ENCODE data around the gene ACER1. TPM values are rescaled to one million over a fixed set of nuclear protein-coding genes. Genes with fewer than 3 reads are reported as not detected.

Gene ACER1
- total and polyA plus RNA-seq, 2 experiments from 2014 or later = not detected

DNA sequence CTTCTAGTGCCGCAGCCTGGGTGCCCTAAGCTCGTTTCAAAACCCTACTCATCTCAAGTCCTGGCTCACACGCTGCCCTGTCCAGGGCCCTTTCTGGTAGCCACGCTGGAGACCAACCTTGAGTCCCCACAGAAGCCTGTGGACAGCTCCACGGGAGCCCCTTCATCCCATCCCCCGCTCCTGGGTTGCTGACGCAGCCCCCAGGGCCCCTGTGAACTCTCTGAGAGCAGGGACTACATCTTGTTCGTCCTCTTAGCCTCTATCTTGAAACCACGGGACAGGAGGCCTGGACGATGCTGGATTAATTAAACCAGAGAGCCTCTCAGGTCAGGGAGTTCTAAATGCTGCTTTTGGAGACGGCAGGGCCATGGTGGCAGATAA lies 61.0 kb downstream of the ACER1 start (continued):
- TF ChIP-seq, protein P1, sequence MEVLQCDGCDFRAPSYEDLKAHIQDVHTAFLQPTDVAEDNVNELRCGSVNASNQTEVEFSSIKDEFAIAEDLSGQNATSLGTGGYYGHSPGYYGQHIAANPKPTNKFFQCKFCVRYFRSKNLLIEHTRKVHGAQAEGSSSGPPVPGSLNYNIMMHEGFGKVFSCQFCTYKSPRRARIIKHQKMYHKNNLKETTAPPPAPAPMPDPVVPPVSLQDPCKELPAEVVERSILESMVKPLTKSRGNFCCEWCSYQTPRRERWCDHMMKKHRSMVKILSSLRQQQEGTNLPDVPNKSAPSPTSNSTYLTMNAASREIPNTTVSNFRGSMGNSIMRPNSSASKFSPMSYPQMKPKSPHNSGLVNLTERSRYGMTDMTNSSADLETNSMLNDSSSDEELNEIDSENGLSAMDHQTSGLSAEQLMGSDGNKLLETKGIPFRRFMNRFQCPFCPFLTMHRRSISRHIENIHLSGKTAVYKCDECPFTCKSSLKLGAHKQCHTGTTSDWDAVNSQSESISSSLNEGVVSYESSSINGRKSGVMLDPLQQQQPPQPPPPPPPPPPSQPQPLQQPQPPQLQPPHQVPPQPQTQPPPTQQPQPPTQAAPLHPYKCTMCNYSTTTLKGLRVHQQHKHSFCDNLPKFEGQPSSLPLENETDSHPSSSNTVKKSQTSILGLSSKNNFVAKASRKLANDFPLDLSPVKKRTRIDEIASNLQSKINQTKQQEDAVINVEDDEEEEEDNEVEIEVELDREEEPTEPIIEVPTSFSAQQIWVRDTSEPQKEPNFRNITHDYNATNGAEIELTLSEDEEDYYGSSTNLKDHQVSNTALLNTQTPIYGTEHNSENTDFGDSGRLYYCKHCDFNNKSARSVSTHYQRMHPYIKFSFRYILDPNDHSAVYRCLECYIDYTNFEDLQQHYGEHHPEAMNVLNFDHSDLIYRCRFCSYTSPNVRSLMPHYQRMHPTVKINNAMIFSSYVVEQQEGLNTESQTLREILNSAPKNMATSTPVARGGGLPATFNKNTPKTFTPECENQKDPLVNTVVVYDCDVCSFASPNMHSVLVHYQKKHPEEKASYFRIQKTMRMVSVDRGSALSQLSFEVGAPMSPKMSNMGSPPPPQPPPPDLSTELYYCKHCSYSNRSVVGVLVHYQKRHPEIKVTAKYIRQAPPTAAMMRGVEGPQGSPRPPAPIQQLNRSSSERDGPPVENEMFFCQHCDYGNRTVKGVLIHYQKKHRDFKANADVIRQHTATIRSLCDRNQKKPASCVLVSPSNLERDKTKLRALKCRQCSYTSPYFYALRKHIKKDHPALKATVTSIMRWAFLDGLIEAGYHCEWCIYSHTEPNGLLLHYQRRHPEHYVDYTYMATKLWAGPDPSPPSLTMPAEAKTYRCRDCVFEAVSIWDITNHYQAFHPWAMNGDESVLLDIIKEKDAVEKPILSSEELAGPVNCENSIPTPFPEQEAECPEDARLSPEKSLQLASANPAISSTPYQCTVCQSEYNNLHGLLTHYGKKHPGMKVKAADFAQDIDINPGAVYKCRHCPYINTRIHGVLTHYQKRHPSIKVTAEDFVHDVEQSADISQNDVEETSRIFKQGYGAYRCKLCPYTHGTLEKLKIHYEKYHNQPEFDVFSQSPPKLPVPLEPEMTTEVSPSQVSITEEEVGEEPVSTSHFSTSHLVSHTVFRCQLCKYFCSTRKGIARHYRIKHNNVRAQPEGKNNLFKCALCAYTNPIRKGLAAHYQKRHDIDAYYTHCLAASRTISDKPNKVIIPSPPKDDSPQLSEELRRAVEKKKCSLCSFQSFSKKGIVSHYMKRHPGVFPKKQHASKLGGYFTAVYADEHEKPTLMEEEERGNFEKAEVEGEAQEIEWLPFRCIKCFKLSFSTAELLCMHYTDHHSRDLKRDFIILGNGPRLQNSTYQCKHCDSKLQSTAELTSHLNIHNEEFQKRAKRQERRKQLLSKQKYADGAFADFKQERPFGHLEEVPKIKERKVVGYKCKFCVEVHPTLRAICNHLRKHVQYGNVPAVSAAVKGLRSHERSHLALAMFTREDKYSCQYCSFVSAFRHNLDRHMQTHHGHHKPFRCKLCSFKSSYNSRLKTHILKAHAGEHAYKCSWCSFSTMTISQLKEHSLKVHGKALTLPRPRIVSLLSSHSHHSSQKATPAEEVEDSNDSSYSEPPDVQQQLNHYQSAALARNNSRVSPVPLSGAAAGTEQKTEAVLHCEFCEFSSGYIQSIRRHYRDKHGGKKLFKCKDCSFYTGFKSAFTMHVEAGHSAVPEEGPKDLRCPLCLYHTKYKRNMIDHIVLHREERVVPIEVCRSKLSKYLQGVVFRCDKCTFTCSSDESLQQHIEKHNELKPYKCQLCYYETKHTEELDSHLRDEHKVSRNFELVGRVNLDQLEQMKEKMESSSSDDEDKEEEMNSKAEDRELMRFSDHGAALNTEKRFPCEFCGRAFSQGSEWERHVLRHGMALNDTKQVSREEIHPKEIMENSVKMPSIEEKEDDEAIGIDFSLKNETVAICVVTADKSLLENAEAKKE (CRISPR knock-in tag; IDR thresholded peaks at IDR 0.05) = no peak
- TF ChIP-seq, protein P2, sequence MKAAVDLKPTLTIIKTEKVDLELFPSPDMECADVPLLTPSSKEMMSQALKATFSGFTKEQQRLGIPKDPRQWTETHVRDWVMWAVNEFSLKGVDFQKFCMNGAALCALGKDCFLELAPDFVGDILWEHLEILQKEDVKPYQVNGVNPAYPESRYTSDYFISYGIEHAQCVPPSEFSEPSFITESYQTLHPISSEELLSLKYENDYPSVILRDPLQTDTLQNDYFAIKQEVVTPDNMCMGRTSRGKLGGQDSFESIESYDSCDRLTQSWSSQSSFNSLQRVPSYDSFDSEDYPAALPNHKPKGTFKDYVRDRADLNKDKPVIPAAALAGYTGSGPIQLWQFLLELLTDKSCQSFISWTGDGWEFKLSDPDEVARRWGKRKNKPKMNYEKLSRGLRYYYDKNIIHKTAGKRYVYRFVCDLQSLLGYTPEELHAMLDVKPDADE (IDR thresholded peaks at IDR 0.05) = no peak
- TF ChIP-seq POLR2AphosphoS5 (IDR thresholded peaks at IDR 0.05; ENCODE audit: low read depth) = no peak
- no peak for TF ChIP-seq JUNB (IDR thresholded peaks at IDR 0.05; ENCODE audit: unreplicated experiment)
- no peak for TF ChIP-seq EZH2phosphoT487 (IDR thresholded peaks at IDR 0.05; ENCODE audit: unreplicated experiment)
- no peak for TF ChIP-seq NANOG (IDR thresholded peaks at IDR 0.05; ENCODE audit: borderline replicate concordance)
- no peak for TF ChIP-seq STAT1 (IDR thresholded peaks at IDR 0.05; ENCODE audit: unreplicated experiment)
- no peak for TF ChIP-seq CREB1 (CRISPR knock-in tag; IDR thresholded peaks at IDR 0.05; ENCODE audit: low read depth)
- no peak for TF ChIP-seq EZH2 (IDR thresholded peaks at IDR 0.05; ENCODE audit: low read depth, unreplicated experiment)
- TF ChIP-seq, protein P3, sequence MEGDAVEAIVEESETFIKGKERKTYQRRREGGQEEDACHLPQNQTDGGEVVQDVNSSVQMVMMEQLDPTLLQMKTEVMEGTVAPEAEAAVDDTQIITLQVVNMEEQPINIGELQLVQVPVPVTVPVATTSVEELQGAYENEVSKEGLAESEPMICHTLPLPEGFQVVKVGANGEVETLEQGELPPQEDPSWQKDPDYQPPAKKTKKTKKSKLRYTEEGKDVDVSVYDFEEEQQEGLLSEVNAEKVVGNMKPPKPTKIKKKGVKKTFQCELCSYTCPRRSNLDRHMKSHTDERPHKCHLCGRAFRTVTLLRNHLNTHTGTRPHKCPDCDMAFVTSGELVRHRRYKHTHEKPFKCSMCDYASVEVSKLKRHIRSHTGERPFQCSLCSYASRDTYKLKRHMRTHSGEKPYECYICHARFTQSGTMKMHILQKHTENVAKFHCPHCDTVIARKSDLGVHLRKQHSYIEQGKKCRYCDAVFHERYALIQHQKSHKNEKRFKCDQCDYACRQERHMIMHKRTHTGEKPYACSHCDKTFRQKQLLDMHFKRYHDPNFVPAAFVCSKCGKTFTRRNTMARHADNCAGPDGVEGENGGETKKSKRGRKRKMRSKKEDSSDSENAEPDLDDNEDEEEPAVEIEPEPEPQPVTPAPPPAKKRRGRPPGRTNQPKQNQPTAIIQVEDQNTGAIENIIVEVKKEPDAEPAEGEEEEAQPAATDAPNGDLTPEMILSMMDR (conservative IDR thresholded peaks at IDR 0.05; ENCODE audit: low read depth in 2 of 2) = no peak
- no peak for TF ChIP-seq ZNF114 (CRISPR knock-in tag; IDR thresholded peaks at IDR 0.05)
